DOHH2 (cell line): ENCODE results near the gene TSPAN33.
A peak's percentile ranks its signal among the peaks of the same experiment; 100 is the strongest.
"Not testable (repeated sequence)": the region's sequence is repeated elsewhere in the genome, so short reads cannot be mapped to it uniquely, and the experiment has no call there.

Experiments used
- H3F3A ChIP-seq: fragments of 200-600 bp; sonication (generic), shearing (Covaris generic); 2 replicates; pipeline ENCODE4 v1.6.0; 2016; ENCODE audit warnings: antibody characterized with exemption, mild to moderate bottlenecking; ENCODE audit not compliant: control insufficient read depth, insufficient read depth
- H3K27ac ChIP-seq: fragments of 200-600 bp; sonication (generic); 2 replicates; pipeline ENCODE4 v1.5.1; 2014; ENCODE audit warnings: low read depth, mild to moderate bottlenecking, low read length, moderate library complexity
- H3K27me3 ChIP-seq: fragments of 200-600 bp; sonication (generic); 2 replicates; pipeline ENCODE4 v1.6.1; 2014; ENCODE audit warnings: mild to moderate bottlenecking, low read length, mixed read lengths; ENCODE audit not compliant: control insufficient read depth
- H3K36me3 ChIP-seq: fragments of 200-600 bp; sonication (generic); 2 replicates; pipeline ENCODE4 v1.6.1; 2014; ENCODE audit warnings: mild to moderate bottlenecking, low read length, moderate library complexity, mixed read lengths; ENCODE audit not compliant: control insufficient read depth
- H3K4me1 ChIP-seq: fragments of 200-600 bp; sonication (generic); 2 replicates; pipeline ENCODE4 v1.6.1; 2014; ENCODE audit warnings: mild to moderate bottlenecking, low read length, mixed read lengths; ENCODE audit not compliant: control insufficient read depth
- H3K4me2 ChIP-seq: fragments of 200-600 bp; sonication (generic); 2 replicates; pipeline ENCODE4 v1.6.0; 2014; ENCODE audit warnings: mild to moderate bottlenecking, low read length, moderate library complexity
- H3K4me3 ChIP-seq: fragments of 200-600 bp; sonication (generic); 2 replicates; pipeline ENCODE4 v1.5.1; 2014; ENCODE audit warnings: mild to moderate bottlenecking, low read length, mixed read lengths
- H3K79me2 ChIP-seq: fragments of 200-600 bp; sonication (generic); 2 replicates; pipeline ENCODE4 v1.6.1; 2014; ENCODE audit warnings: mild to moderate bottlenecking, low read length, mixed read lengths; ENCODE audit not compliant: control insufficient read depth
- H3K9me2 ChIP-seq: fragments of 200-600 bp; sonication (generic); replicated peaks from 2 replicates; pipeline ENCODE4 v1.6.1; 2014; ENCODE audit warnings: mild to moderate bottlenecking, low read length, mixed read lengths; ENCODE audit not compliant: control insufficient read depth
- H3K9me3 ChIP-seq: fragments of 200-600 bp; sonication (generic); 2 replicates; pipeline ENCODE4 v1.6.1; 2014; ENCODE audit warnings: antibody characterized with exemption, low read length, mixed read lengths; ENCODE audit not compliant: control insufficient read depth, insufficient read depth
- H4K20me1 ChIP-seq: fragments of 200-600 bp; sonication (generic); 2 replicates; pipeline ENCODE4 v1.6.0; 2014; ENCODE audit warnings: low read depth, mild to moderate bottlenecking, antibody characterized with exemption, low read length, moderate library complexity; ENCODE audit not compliant: control insufficient read depth, insufficient read depth
- CTCF ChIP-seq: fragments of 200-600 bp; sonication (generic); IDR thresholded peaks from one replicate; pipeline ENCODE4 v1.5.1; 2014; ENCODE audit warnings: antibody characterized with exemption, mild to moderate bottlenecking, low read depth, low read length; ENCODE audit not compliant: poor library complexity, severe bottlenecking
- EZH2phosphoT487 ChIP-seq: fragments of 200-600 bp; sonication (generic); IDR thresholded peaks from 2 replicates; pipeline ENCODE4 v1.6.1; 2017; ENCODE audit warnings: borderline replicate concordance, mild to moderate bottlenecking, antibody characterized with exemption, low read length, moderate library complexity, mixed read lengths

The TSPAN33 gene

GRCh38 chr7:129216101-129216715, 71.7 kb downstream of the TSPAN33 start:
- not testable (repeated sequence) for H3F3A ChIP-seq, H3K9me3 ChIP-seq, H3K27ac ChIP-seq, H3K79me2 ChIP-seq, H3K4me2 ChIP-seq, H3K36me3 ChIP-seq, H4K20me1 ChIP-seq, H3K4me3 ChIP-seq, H3K9me2 ChIP-seq, H3K27me3 ChIP-seq
- peaks cover 12% of the 10 kb centered on the region for H3K4me1 ChIP-seq

- not testable (repeated sequence) for H3K4me2 ChIP-seq, H3K9me3 ChIP-seq, H3K79me2 ChIP-seq, H3K9me2 ChIP-seq, H3F3A ChIP-seq, H3K27me3 ChIP-seq, H3K4me1 ChIP-seq, H3K27ac ChIP-seq, H3K36me3 ChIP-seq, H4K20me1 ChIP-seq, H3K4me3 ChIP-seq
Measured at GRCh38 chr7:129216821-129217416, 72.4 kb downstream of the TSPAN33 start.

GRCh38 chr7:129218514-129219062, 74.1 kb downstream of the TSPAN33 start:
- Histone ChIP-seq H3K9me3 (0 out of 2 replicates have a peak, but pooled peaks cover 2% of the 10 kb centered on the region), H3K4me3 (no peak overlapping the region), H4K20me1 (no peaks in the 10 kb centered on the region), H3K27ac (no peak overlapping the region), H3K27me3 (no peaks in the 10 kb centered on the region), H3K4me2 (no peak overlapping the region), H3F3A (no peaks in the 10 kb centered on the region), H3K79me2 (no peaks in the 10 kb centered on the region), H3K36me3 (no peaks in the 10 kb centered on the region), H3K4me1 (peaks cover 15% of the 10 kb centered on the region), H3K9me2 (no peaks in the 10 kb centered on the region)
- TF ChIP-seq EZH2phosphoT487, result no peak
- TF ChIP-seq CTCF, result peak; percentile 100

- not testable (repeated sequence) for H3K4me2 ChIP-seq
Measured at GRCh38 chr7:129219166-129219565, 74.7 kb downstream of the TSPAN33 start.

More at GRCh38 chr7:129219166-129219565, 74.7 kb downstream of the TSPAN33 start:
- H3K36me3 ChIP-seq, H4K20me1 ChIP-seq, H3K9me3 ChIP-seq, H3K27me3 ChIP-seq, H3K9me2 ChIP-seq, H3K79me2 ChIP-seq, H3K27ac ChIP-seq, H3K4me3 ChIP-seq, H3F3A ChIP-seq: not testable (repeated sequence)
- H3K4me1 ChIP-seq, result peaks cover 18% of the 10 kb centered on the region
